DOHH2 (cell line): Measurements from ENCODE around the gene MCC.

ENCODE experiments used
- CTCF ChIP-seq: fragments of 200-600 bp; sonication (generic); IDR thresholded peaks from one replicate; pipeline ENCODE4 v1.5.1; 2014; ENCODE audit warnings: antibody characterized with exemption, mild to moderate bottlenecking, low read depth, low read length; ENCODE audit not compliant: poor library complexity, severe bottlenecking
- EZH2phosphoT487 ChIP-seq: fragments of 200-600 bp; sonication (generic); IDR thresholded peaks from 2 replicates; pipeline ENCODE4 v1.6.1; 2017; ENCODE audit warnings: borderline replicate concordance, mild to moderate bottlenecking, antibody characterized with exemption, low read length, moderate library complexity, mixed read lengths

GRCh38 chr5:113380807-113381326 is 107.4 kb downstream of the MCC start:
- no peak for TF ChIP-seq CTCF
- TF ChIP-seq EZH2phosphoT487: no peak
